SIG-M5 treated with dmso at 0.1 percent for 504 hours (cell line): ENCODE results near the gene COASY.
"Not testable (repeated sequence)": the region's sequence is repeated elsewhere in the genome, so short reads cannot be mapped to it uniquely, and the experiment has no call there.

Source experiments
- DNase-seq: peaks from one replicate; lab custom pipeline; 2025; ENCODE audit not compliant: unreplicated experiment; lab: John Stamatoyannopoulos, UW

The COASY gene

DNA sequence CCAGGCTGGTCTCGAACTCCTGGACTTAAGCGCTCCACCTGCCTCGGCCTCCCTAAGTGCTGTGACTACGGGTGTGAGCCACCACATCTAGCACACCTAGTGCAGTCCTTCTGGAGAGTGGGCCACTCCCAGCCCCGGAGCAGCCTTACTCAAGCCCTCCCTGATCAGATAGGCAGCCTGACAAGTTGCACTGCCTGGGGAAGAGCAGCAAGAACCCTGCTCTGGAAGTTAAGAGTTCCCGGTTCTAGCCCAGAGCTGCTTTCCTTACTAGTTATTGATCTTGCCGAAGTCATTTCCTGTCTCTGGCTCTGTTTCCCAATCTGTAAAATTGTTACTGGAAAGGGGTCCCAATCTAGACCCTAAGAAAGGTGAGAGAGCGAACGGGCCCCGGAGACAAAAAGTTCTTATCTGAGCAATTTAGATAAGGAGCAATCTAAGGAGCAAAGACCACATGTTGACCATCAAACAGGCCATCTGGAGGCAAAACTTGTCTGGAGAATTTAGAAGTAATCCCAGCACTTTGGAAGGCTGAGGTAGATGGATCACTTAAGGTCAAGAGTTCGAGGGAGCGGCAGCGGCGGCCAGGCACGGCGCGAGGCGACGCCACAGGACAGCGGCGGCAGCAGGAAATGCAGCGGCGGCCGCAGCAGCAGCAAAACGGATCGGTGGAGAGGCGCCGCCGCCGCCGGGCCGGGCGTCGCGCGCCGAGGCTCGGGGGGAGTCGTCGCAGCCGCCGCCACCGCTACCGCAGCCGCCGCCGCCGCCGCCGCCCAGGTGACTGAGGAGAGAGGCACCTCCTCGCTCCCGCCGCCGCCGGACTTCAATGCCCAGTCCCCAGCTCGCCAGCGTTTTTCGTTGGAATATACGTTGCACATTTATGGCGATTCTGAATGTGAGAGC lies 30.2 kb upstream of the COASY start:
- peak; percentile 32 for DNase-seq

DNA sequence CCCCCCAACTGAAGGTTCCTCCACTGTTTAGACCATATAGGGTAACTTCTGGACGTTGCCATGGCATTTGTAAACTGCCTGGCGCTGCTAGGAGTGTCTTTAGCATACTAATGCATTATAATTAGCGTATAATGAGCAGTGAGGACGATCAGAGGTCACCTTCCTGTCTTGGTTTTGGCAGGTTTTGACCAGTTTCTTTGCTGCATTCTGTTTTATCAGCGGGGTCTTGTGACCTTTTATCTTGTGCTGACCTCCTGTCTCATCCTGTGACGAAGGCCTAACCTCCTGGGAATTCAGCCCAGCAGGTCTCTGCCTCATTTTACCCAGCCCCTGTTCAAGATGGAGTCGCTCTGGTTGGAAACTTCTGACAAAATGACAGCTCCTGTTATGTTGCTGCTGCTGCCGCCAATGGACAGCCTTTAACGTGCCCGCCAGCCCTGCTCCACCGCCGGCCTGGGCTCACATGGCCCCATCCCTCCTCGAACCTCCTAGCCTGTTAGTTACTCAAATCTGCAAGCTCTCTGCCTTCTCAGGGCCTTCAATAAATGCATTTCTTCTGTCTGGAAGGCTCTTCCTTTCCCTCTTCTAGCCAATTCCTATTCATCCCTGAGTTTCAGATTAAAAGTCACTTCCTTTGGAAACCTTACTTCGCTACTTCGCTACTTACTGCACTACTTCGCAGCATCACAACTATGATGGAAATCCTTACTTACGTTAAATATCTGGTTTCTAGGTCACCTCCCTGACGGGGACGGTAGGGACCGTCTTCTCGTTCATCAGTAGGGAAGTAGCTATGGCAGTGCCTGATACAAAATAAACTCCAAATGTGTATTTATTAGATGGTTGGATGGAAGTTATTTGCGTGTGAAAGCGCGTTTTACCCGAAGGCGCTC lies 26.5 kb upstream of the COASY start:
- DNase-seq: peak; percentile 78

DNA sequence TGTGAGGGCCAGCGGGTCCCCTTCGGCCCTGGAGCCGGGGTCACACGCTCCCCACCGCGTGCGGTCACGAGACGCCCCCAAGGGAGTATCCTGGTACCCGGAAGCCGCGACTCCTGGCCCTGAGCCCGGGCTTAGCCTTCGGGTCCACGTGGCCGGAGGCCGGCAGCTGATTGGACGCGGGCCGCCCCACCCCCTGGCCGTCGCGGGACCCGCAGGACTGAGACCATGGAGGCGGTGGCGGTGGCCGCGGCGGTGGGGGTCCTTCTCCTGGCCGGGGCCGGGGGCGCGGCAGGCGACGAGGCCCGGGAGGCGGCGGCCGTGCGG lies 25.9 kb upstream of the COASY start, which contains the start of gene NAGLU:
TSS of gene NAGLU (plus strand) at position 194 of the 324 bp plus-strand sequence. CDS start at position 226, 32 bp downstream.
- DNase-seq: peak; percentile 90

DNA sequence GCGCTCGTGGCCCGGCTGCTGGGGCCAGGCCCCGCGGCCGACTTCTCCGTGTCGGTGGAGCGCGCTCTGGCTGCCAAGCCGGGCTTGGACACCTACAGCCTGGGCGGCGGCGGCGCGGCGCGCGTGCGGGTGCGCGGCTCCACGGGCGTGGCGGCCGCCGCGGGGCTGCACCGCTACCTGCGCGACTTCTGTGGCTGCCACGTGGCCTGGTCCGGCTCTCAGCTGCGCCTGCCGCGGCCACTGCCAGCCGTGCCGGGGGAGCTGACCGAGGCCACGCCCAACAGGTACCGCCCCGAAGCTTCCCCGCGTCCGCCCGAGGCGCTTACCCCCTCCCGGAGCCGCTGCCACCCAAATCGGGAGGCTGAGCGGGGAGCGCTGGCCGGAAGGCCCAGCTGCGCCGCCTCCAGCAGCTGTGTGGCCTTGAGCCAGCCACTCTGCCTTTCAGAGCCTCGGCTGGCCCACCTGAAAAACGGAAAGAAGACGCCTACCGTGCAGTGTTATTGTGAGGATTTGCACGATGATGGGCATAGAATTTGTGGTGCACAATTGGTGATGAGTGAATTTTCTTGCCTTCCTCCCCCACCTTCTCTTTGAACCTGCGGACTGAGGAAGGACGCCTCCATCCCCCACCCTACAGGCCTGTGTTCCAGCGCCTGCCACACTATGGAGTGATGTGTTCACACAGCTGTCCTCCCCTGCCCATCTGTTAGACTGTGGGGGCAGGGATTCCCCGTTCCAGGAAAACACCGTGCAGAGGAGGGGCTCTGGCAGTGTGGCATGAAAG lies 25.4 kb upstream of the COASY start:
- DNase-seq: peak; percentile 71

DNA sequence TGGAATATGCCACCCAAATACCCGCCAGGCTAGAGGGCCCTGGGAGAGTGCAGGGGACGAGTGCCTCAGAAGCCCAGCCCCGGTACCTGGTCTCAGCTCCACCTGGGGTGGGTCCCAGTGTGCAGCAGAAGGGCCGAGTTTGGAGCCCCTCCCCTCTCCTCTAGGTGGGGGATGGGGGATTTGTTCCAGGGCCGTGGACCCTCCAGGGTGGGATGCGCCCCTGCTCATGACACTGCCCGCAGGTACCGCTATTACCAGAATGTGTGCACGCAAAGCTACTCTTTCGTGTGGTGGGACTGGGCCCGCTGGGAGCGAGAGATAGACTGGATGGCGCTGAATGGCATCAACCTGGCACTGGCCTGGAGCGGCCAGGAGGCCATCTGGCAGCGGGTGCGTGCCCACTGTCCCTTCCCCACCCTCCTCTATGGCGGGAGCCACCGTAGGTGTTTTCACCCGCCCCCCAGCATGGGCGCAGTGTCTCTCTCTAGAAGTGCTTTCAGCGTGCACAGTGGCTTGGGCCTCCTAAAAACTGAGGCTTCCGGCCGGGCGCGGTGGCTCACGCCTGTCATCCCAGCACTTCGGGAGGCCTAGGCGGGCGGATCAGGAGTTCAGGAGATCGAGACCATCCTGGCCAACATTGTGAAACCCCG lies 24.7 kb upstream of the COASY start:
- DNase-seq: no peak

DNA sequence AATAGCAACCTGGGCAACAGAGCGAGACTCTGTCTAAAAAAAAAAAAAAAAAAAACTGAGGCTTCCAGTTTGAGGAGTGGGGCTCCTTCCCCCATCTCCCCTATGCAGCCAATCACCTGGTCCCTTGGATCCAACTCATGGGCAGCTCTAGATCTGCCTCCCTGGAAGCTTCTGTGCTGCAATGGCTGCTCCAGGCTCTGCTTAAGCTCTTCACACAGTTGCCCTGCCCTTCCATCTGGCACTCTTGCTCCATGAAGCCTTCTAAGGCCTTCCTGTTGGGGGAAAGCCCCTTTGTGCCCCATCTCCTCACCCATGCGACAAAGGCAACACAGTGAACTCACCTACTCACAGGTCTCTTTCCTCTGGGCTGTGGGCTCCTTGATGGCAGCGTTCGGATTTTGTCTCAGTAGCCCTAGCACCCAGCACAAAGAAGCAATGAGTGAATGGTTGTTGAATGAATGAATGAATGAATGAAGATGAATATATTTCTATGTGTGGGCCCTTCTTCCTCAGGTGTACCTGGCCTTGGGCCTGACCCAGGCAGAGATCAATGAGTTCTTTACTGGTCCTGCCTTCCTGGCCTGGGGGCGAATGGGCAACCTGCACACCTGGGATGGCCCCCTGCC lies 24.0 kb upstream of the COASY start:
- no peak for DNase-seq

DNA sequence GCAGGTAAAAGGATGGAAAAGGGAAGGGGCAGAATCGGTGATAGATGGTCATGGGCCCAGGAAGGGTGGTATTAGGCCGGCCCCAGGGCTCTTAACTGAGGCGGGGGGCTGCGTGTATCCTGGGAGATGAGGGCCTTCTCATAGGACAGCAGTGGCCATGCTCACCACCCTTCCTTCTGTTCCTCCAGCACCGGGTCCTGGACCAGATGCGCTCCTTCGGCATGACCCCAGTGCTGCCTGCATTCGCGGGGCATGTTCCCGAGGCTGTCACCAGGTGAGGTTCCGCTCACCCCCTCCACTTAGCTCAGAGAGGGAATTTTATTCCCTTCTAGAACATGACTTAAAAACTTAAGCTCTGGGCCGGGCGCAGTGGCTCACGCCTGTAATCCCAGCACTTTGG lies 23.5 kb upstream of the COASY start:
- no peak for DNase-seq

DNA sequence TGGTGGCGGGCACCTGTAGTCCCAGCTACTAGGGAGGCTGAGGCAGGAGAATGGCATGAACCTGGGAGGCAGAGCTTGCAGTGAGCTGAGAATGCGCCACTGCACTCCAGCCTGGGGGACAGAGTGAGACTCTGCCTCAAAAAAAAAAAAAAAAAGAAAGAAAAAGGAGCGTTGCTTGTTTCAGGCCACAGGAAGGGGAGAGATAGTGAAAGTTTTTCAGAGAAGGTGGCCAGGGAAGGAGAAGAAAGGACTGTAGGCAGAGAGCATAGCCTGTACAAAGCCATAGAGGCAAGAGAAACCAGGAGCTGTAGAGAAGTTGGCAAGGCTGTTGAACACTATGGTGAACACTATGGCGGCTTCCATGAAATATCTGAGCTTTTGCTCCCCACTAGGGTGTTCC lies 21.4 kb upstream of the COASY start:
- DNase-seq: not testable (repeated sequence)

DNA sequence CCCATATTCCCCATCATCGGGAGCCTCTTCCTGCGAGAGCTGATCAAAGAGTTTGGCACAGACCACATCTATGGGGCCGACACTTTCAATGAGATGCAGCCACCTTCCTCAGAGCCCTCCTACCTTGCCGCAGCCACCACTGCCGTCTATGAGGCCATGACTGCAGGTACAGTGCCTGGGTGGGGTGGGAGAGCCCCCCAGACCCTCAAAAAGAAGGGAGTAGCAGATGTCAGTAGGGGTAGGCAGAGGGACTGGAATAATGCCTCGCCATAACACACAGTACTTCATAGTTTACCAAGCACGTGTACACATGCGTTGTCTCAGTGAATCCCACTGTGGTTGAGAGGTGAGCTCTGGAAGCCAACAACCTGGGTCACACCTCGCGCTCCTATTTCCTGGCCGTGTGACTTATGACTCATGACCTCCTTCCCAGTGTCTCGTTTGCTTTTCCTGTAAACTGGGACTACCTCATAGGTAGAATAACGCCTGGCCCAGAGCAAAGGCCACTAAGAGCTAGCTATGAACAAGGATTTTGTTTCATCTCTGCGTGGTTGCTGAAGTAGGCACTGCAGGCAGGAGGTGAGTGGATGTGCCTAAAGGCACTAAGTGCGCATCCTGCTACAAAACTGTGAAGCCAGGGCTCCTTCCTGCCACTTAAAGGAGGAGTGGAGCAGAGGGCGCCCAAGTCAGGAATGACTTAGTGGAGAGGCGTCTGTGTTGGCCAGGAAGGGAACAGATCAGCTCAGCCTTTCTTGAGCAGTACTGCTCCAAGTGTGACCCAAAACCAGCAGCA lies 20.7 kb upstream of the COASY start:
- no peak for DNase-seq

DNA sequence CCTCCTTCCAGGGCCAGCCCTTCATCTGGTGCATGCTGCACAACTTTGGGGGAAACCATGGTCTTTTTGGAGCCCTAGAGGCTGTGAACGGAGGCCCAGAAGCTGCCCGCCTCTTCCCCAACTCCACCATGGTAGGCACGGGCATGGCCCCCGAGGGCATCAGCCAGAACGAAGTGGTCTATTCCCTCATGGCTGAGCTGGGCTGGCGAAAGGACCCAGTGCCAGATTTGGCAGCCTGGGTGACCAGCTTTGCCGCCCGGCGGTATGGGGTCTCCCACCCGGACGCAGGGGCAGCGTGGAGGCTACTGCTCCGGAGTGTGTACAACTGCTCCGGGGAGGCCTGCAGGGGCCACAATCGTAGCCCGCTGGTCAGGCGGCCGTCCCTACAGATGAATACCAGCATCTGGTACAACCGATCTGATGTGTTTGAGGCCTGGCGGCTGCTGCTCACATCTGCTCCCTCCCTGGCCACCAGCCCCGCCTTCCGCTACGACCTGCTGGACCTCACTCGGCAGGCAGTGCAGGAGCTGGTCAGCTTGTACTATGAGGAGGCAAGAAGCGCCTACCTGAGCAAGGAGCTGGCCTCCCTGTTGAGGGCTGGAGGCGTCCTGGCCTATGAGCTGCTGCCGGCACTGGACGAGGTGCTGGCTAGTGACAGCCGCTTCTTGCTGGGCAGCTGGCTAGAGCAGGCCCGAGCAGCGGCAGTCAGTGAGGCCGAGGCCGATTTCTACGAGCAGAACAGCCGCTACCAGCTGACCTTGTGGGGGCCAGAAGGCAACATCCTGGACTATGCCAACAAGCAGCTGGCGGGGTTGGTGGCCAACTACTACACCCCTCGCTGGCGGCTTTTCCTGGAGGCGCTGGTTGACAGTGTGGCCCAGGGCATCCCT lies 18.5 kb upstream of the COASY start:
- no peak for DNase-seq

DNA sequence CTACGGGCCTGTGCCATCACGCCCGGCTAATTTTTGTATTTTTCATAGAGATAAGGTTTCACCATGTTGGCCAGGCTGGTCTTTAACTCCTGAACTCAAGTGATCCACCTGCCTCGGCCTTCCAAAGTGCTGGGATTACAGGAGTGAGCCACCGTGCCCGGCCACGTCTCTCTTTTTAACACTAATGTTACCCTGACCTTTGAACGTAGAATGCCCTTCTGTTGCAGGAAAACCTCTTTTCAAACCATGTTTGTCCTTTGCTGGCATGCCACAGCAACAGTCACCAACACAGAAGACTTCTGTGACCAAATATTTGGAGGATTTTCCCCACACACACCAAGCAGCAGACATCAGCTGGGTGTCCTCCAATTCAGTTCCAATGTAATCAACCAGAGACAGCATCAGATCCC lies 17.1 kb upstream of the COASY start:
- DNase-seq: no peak

DNA sequence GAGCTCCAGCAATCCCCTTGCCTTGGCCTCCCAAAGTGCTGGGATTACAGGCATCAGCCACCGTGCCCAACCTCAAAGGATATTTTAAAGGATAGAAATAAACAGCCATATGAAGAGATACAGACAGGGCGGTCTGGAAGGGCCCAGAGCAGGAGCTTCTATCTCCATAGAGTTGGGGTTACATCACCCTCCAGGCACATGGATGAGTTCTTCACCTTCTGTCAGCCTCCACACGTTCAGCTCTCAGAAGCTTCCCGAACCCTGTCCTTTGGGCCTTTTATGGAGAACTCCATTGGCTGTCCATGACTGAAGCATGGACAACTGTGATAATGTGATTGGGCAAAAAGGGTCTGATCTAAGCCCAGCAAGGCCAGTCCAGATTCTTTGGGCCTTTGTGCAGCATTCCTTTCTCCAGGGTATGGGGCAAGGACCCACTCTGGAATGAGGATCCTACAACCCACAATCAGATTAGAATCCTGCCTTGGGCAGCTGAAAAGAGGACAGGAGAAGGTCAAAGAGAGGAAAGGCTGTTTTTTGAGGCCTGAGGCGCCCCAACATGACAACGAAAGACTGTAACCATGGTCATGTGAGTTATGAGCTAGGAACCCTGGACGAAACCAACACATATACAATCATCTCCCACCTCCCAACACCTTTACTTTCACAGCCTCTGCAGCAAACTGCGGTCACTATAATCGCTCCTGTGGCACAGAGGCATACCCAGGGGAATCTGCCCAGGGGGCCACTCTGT lies 16.0 kb upstream of the COASY start:
- not testable (repeated sequence) for DNase-seq

DNA sequence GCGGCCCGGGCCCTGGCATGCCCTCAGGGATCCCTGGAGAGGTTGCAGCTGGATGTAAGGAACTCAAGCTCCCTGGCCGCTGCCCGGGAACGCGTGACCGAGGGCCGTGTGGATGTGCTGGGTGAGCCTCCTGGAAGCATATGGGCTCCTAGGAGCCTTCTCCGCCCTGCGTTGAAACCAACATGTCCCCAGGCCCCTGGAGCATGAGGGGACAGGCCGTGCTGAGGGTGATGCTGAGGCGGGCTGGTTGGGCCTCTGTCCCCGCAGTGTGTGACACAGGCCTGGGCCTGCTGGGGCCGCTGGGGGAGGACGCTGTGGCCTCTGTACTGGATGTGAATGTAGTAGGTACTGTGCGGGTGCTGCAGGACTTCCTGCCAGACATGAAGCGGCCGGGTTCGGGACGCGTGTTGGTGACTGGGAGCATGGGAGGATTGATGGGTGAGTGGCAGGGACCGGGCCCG lies 14.9 kb upstream of the COASY start:
- DNase-seq: no peak

DNA sequence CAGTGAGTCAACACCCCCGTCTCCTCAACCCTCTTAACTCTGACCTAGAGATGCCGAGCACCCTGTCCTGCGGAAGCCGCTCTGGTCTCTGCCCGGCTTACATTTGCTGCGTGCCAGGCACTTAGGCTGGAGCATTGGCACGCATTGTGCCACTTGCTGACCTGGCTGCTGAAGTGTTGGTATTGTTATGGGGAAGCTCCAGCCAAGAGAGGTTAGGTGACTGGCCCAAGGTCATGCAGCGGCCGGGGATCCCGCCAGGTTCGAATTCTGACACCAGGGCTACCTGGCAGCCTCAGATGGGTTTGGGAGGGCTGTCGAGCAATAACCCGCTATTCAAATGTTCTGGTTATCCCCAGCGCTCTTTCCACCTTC lies 14.3 kb upstream of the COASY start:
- no peak for DNase-seq

DNA sequence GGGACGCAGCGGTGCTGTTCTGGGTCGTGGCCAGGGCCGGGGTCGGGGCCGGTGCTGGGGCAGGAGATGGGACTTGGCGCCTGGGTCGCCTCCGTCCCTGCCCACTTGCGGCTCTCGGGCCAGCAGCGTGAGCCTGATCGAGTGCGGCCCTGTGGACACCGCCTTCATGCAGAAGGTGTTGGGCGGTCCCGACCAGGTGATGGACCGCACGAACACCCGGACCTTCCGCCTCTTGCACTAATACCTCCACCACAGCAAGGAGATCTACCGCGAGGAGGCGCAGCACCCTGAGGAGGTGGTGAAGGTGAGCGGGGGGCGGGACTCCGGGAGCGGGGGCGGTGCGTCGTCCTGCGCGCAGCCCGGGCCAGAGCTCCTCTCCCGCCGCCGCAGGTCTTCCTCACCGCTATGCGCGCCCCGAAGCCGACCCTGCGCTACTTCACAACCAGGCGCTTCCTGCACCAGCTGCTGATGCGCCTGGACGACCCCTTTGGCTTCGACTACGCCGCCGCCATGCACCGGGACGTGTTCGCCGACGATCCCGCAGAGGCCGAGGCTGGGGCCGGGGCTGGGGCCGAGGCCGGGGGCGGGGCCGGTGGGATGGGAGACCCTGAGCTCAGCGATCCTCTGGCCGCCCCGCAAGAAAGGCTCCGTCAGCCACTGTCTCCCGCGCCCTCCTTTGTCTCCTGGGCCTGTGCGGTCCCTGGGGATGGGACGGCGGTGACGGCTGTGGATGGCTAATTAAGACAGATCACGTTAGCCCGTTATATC lies 13.7 kb upstream of the COASY start:
- DNase-seq: no peak

DNA sequence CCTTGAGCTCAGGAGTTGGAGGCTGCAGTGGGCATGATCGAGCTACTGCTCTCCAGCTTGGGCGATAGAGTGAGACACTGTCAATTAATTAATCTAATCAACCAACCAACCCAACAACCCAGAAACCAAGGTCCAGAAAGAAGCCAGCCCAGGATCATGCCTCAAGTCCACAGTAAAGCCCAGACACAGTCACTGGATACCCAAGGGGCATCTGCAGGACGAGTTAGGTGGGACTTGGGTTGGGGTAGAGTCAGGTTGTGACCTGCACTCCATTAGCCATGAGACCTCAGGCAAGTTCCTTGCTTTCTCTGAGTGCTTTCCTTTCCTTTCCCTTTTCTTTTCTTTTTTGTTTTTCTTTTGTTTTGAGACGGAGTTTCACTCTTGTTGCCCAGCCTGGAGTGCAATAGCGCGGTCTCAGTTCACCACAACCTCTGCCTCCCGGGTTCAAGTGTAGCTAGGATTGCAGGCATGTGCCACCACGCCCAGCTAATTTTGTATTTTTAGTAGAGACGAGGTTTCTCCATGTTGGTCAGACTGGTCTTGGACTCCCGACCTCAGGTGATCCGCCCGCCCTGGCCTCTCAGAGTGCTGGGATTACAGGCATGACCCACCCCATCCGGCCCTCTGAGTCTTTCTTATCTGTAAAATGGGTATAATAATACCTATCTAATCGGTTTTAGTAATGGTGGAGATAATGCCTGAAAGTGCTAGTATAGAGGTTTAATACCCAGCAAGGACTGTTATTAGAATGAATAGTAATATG lies 12.8 kb upstream of the COASY start:
- DNase-seq: no peak
